ENCODE measurements around the gene APP. TPM values are rescaled to one million over a fixed set of nuclear protein-coding genes. Genes with fewer than 3 reads are reported as not detected.

The APP gene
- total RNA-seq, 2 donors from 2014 or later: 267 to 564 TPM

GRCh38 chr21:26140164-26140579, 30.4 kb downstream of the APP start:
- TF ChIP-seq POLR2AphosphoS5 (IDR thresholded peaks at IDR 0.05) (no peak), CTCF (IDR thresholded peaks at IDR 0.05) (no peak), POLR2A (IDR thresholded peaks at IDR 0.05) (no peak)
- Histone ChIP-seq H3K36me3 (no peaks in the 10 kb centered on the region), H3K4me1 (replicated peaks) (no peaks in the 10 kb centered on the region), H3K27me3 (replicated peaks; ENCODE audit: insufficient read depth) (no peaks in the 10 kb centered on the region), H3K27ac (no peak overlapping the region), H3K9me3 (no peaks in the 10 kb centered on the region), H3K4me3 (no peak overlapping the region)
- no peak for DNase-seq (ENCODE audit: low spot score)
- WGBS: 60% methylated on average over 6 of the region's 6 CpGs
- intact Hi-C loops (cut with DNase I): no loop called here

DNA sequence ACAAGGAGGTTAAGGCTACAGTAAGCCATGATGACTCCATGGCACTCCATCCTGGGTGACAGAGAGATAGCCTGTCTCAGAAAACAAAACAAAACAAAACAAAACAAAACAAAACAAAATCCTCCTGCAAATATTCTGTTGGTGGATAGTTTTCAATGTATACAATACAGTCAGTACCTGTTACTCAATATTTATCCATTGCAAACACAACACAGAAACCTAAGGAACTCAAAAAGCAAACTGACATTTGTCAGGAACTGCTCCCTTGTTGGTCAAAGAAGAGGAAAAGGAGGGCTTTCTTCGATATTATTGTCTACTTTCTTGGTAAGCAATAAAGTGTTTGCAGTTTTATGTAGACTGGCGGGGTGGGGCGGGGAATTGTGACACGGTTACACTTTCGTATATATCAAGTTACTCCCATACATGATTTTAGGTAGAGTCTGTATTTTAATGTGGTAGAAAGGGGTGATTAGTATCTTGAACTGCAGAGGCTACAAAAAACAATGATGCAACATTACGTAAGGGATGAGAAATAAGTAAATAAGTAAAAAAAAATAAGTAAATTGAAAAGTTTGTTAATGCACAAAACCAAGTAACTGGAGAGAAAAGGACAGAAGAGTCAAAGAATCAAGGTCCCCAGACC, 31.8 kb downstream of the APP start:
- 60% methylated on average over 6 of the region's 6 CpGs for WGBS
- Histone ChIP-seq H3K4me3 (peak overlapping the region in 1 of 2 donors; percentile 6), H3K27me3 (replicated peaks; ENCODE audit: insufficient read depth) (no peaks in the 10 kb centered on the region), H3K27ac (no peak overlapping the region), H3K4me1 (replicated peaks) (no peaks in the 10 kb centered on the region), H3K36me3 (no peaks in the 10 kb centered on the region), H3K9me3 (no peaks in the 10 kb centered on the region)
- no peak for DNase-seq (ENCODE audit: low spot score)
- TF ChIP-seq CTCF (IDR thresholded peaks at IDR 0.05) (no peak), POLR2AphosphoS5 (IDR thresholded peaks at IDR 0.05) (peak; percentile 31), POLR2A (IDR thresholded peaks at IDR 0.05) (no peak)
- intact Hi-C loops (cut with DNase I): no loop called here

DNA sequence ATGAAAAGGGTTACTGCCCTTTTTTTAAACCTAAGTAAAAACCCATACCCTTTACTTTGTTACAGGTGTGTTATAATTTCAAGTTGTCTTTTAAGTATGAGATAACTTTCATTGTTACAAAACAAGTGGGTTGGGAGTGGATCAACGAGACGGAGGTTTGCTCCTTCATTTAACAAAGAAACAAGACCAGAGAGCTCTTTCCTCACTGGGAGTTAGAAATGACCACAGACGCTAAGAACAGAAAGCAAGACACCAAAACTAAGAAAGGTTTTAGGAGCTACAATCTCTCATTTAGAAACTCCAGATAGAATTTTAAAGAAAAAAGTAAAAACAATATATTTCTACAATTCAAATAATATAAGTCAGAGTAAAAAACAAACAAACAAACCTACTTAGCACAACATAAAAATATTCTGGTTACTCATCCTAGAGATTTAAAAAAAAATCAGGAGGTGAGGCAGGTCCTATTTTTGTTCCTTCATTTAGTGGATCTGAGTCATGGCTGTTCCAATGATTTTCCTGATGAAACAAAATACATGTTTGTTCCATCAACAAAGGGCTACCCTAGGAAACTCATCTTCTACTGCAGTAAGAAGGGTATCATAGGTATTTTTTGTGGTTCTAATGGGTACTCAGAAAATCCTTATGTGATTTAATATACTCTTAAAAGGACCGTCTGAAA, 33.0 kb downstream of the APP start:
- intact Hi-C loops (cut with DNase I): no loop called here
- Histone ChIP-seq H3K36me3 (no peaks in the 10 kb centered on the region), H3K4me1 (replicated peaks) (no peaks in the 10 kb centered on the region), H3K9me3 (no peaks in the 10 kb centered on the region), H3K27ac (no peak overlapping the region), H3K27me3 (replicated peaks; ENCODE audit: insufficient read depth) (no peaks in the 10 kb centered on the region), H3K4me3 (no peak overlapping the region)
- 86% methylated on average over 4 of the region's 4 CpGs for WGBS
- TF ChIP-seq POLR2A (IDR thresholded peaks at IDR 0.05) (no peak), POLR2AphosphoS5 (IDR thresholded peaks at IDR 0.05) (no peak), CTCF (IDR thresholded peaks at IDR 0.05) (no peak)
- no peak for DNase-seq (ENCODE audit: low spot score)

DNA sequence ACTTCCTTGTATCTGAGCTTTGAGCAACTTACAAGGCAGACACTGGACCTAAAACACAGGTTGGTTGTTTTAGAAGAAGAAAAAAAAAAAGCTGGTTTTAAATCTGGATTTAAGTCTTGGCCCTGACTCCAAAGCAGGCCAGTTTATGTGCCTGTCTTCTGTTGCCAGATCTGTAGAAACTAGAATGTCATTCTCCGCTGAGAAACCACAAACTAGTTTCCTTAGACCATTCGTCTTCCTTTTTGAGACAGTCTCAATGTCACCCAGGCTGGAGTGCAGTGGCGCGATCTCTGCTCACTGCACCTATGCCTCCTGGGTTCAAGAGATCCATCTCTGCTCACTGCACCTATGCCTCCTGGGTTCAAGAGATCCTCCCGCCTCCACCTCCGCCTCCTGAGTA, 33.9 kb downstream of the APP start:
- Histone ChIP-seq H3K27me3 (replicated peaks; ENCODE audit: insufficient read depth) (no peaks in the 10 kb centered on the region), H3K9me3 (no peaks in the 10 kb centered on the region), H3K4me1 (replicated peaks) (no peaks in the 10 kb centered on the region), H3K27ac (no peak overlapping the region), H3K4me3 (no peak overlapping the region), H3K36me3 (no peaks in the 10 kb centered on the region)
- intact Hi-C loops (cut with DNase I): no loop called here
- whole genome bisulfite sequencing: 57% methylated on average over 6 of the region's 6 CpGs
- no peak for TF ChIP-seq CTCF (IDR thresholded peaks at IDR 0.05)
- no peak for TF ChIP-seq POLR2AphosphoS5 (IDR thresholded peaks at IDR 0.05)
- no peak for TF ChIP-seq POLR2A (IDR thresholded peaks at IDR 0.05)
- DNase-seq (ENCODE audit: low spot score): no peak

GRCh38 chr21:26135520-26135919, 35.0 kb downstream of the APP start:
- no peaks in the 10 kb centered on the region for H3K27me3 ChIP-seq (replicated peaks; ENCODE audit: insufficient read depth)
- DNase-seq (ENCODE audit: low spot score): no peak
- TF ChIP-seq CTCF (IDR thresholded peaks at IDR 0.05) (no peak), POLR2A (IDR thresholded peaks at IDR 0.05) (no peak), POLR2AphosphoS5 (IDR thresholded peaks at IDR 0.05) (no peak)
- 89% methylated on average over 7 of the region's 7 CpGs for WGBS
- H3K4me1 ChIP-seq (replicated peaks): no peaks in the 10 kb centered on the region
- H3K4me3 ChIP-seq: no peak overlapping the region
- H3K27ac ChIP-seq: no peak overlapping the region
- H3K9me3 ChIP-seq: no peaks in the 10 kb centered on the region
- H3K36me3 ChIP-seq: no peaks in the 10 kb centered on the region
- intact Hi-C loops (cut with DNase I): no loop called here
